H1 (cell line): ENCODE data around the gene FBXO5. TPM values are rescaled to one million over a fixed set of nuclear protein-coding genes. Genes with fewer than 3 reads are reported as not detected.

ENCODE experiments used
- CTCF ChIA-PET: fragments of 300-600 bp; sonication (Branson Sonifier 250); formaldehyde crosslinking; loops from one replicate; lab custom pipeline; 2021; ENCODE audit not compliant: partially characterized antibody; lab: Charles Lee
- POLR2A ChIA-PET: fragments of 300-600 bp; sonication (Branson Sonifier 250); formaldehyde crosslinking; loops from one replicate; lab custom pipeline; 2021; ENCODE audit warnings: inconsistent platforms; ENCODE audit not compliant: partially characterized antibody; lab: Charles Lee
- DNase-seq, 2 experiments: peaks; one replicate each; pipeline versions ENCODE4 v3.0.0 to v3.0.0-alpha.2; 2010 to 2022; ENCODE audit warnings: low spot score in 2 of 2, low read depth in 1 of 2, mixed read lengths in 1 of 2
- FAIRE-seq: peaks from 2 replicates; lab custom pipeline; 2011; peaks lifted over from hg19 to GRCh38; lab: Jason Lieb, UNC
- H2AFZ ChIP-seq: 2 replicates; pipeline ENCODE4 v1.8.1; 2012; ENCODE audit warnings: low read length, inconsistent platforms
- H2AK5ac ChIP-seq: 2 replicates; pipeline ENCODE4 v1.6.1; 2013; ENCODE audit warnings: low read depth, low read length
- H2BK120ac ChIP-seq: replicated peaks from 2 replicates; pipeline ENCODE3; 2013; ENCODE audit warnings: low read depth, low read length, inconsistent platforms
- H2BK12ac ChIP-seq: 2 replicates; pipeline ENCODE4 v1.6.1; 2013; ENCODE audit warnings: low read depth, low read length
- H2BK15ac ChIP-seq: 2 replicates; pipeline ENCODE4 v1.6.1; 2013; ENCODE audit warnings: low read length
- H2BK20ac ChIP-seq: 2 replicates; pipeline ENCODE4 v1.6.1; 2013; ENCODE audit warnings: low read length
- H2BK5ac ChIP-seq: 2 replicates; pipeline ENCODE4 v1.6.1; 2013; ENCODE audit warnings: low read depth, low read length
- H3K14ac ChIP-seq: 2 replicates; pipeline ENCODE4 v1.6.1; 2013; ENCODE audit warnings: inconsistent platforms; ENCODE audit not compliant: insufficient read length
- H3K18ac ChIP-seq: 2 replicates; pipeline ENCODE4 v1.6.1; 2013; ENCODE audit warnings: low read length; ENCODE audit errors: extremely low read depth
- H3K23ac ChIP-seq: 2 replicates; pipeline ENCODE4 v1.6.1; 2013; ENCODE audit warnings: inconsistent platforms; ENCODE audit not compliant: insufficient read length
- H3K23me2 ChIP-seq: 2 replicates; pipeline ENCODE4 v1.6.1; 2013; ENCODE audit warnings: low read depth, low read length
- H3K27ac ChIP-seq: 2 replicates; pipeline ENCODE4 v1.6.1; 2011; ENCODE audit warnings: low read depth, low read length, inconsistent platforms
- H3K27me3 ChIP-seq, 4 experiments: replicated peaks in 1 of 4; 1 replicate in 1 of 4; 2 replicates in 3 of 4; pipeline versions ENCODE4 v1.6.1 to v1.8.1; 2011 to 2013; ENCODE audit warnings: low read length in 3 of 4, mild to moderate bottlenecking in 3 of 4, inconsistent platforms in 2 of 4, mixed read lengths in 2 of 4, moderate library complexity in 1 of 4; ENCODE audit not compliant: control insufficient read depth in 3 of 4, insufficient read depth in 3 of 4; ENCODE audit errors: extremely low read depth in 1 of 4
- H3K36me3 ChIP-seq, 4 experiments: 2 replicates each; pipeline versions ENCODE4 v1.6.1 to v1.8.1; 2011 to 2013; ENCODE audit warnings: mild to moderate bottlenecking in 4 of 4, low read length in 3 of 4, moderate library complexity in 2 of 4, control low read depth in 1 of 4, inconsistent platforms in 1 of 4; ENCODE audit not compliant: insufficient read depth in 4 of 4, control insufficient read depth in 2 of 4
- H3K4ac ChIP-seq: replicated peaks from 2 replicates; pipeline ENCODE3; 2013; ENCODE audit warnings: low read length, low read depth, mixed read lengths, inconsistent platforms; ENCODE audit not compliant: insufficient read length
- H3K4me1 ChIP-seq, 4 experiments: replicated peaks in 1 of 4; 1 replicate in 1 of 4; 2 replicates in 3 of 4; pipeline versions ENCODE4 v1.6.1 to v1.8.1; 2011 to 2013; ENCODE audit warnings: low read length in 3 of 4, inconsistent platforms in 2 of 4, mixed read lengths in 1 of 4; ENCODE audit not compliant: insufficient read depth in 4 of 4, control insufficient read depth in 3 of 4
- H3K4me2 ChIP-seq, 2 experiments: 2 replicates each; pipeline versions ENCODE4 v1.6.1 to v1.8.1; 2011 to 2013; ENCODE audit warnings: low read depth in 2 of 2, low read length in 2 of 2, control low read depth in 1 of 2, inconsistent platforms in 1 of 2, mild to moderate bottlenecking in 1 of 2; ENCODE audit not compliant: insufficient read depth in 1 of 2
- H3K4me3 ChIP-seq, 4 experiments: fragments of 200-600, 300-600 bp in 1 of 4; sonication (generic), shearing (Covaris generic), sonication (Bioruptor Twin) in 1 of 4; 2 replicates each; pipeline versions ENCODE4 v1.5.1 to v1.8.1; 2011 to 2016; ENCODE audit warnings: low read length in 4 of 4, low read depth in 3 of 4, control low read depth in 2 of 4, inconsistent platforms in 2 of 4, mild to moderate bottlenecking in 2 of 4, mixed read lengths in 1 of 4, moderate library complexity in 1 of 4; ENCODE audit not compliant: insufficient read depth in 2 of 4; ENCODE audit errors: extremely low read depth in 1 of 4
- H3K56ac ChIP-seq: replicated peaks from 2 replicates; pipeline ENCODE3; 2013; ENCODE audit warnings: low read depth, mild to moderate bottlenecking, mixed read lengths, low read length, inconsistent platforms; ENCODE audit not compliant: insufficient read length
- H3K79me1 ChIP-seq: 2 replicates; pipeline ENCODE4 v1.6.1; 2013; ENCODE audit warnings: low read depth, low read length, control low read depth
- H3K79me2 ChIP-seq, 2 experiments: 2 replicates each; pipeline versions ENCODE4 v1.6.1 to v1.8.1; 2012 to 2013; ENCODE audit warnings: low read length in 2 of 2, mild to moderate bottlenecking in 2 of 2, inconsistent platforms in 1 of 2; ENCODE audit not compliant: insufficient read depth in 2 of 2, control insufficient read depth in 1 of 2
- H3K9ac ChIP-seq, 4 experiments: replicated peaks in 1 of 4; 1 replicate in 1 of 4; 2 replicates in 3 of 4; pipeline versions ENCODE4 v1.6.1 to v1.8.1; 2011 to 2013; ENCODE audit warnings: low read depth in 3 of 4, low read length in 3 of 4, control low read depth in 2 of 4, mild to moderate bottlenecking in 2 of 4, moderate library complexity in 2 of 4, inconsistent platforms in 1 of 4; ENCODE audit errors: extremely low read depth in 1 of 4
- H3K9me3 ChIP-seq, 2 experiments: 2 replicates each; pipeline versions ENCODE4 v1.6.1 to v1.8.1; 2012 to 2013; ENCODE audit warnings: mild to moderate bottlenecking in 2 of 2, moderate library complexity in 2 of 2, control low read depth in 1 of 2, inconsistent platforms in 1 of 2, low read depth in 1 of 2, low read length in 1 of 2, mixed read lengths in 1 of 2; ENCODE audit not compliant: insufficient read depth in 2 of 2
- H4K20me1 ChIP-seq, 2 experiments: replicated peaks in 1 of 2; 2 replicates each; pipeline versions ENCODE3 to v1.8.1; 2011 to 2013; ENCODE audit warnings: inconsistent platforms in 2 of 2, low read length in 2 of 2, mild to moderate bottlenecking in 1 of 2; ENCODE audit not compliant: insufficient read depth in 2 of 2, control insufficient read depth in 1 of 2
- H4K5ac ChIP-seq: 2 replicates; pipeline ENCODE4 v1.6.1; 2013; ENCODE audit warnings: low read length, low read depth, mixed read lengths, inconsistent platforms; ENCODE audit not compliant: insufficient read length
- H4K8ac ChIP-seq: 2 replicates; pipeline ENCODE4 v1.8.0; 2013; ENCODE audit warnings: mild to moderate bottlenecking, moderate library complexity, low read length, inconsistent platforms; ENCODE audit not compliant: insufficient read depth; ENCODE audit errors: extremely low read depth
- H4K91ac ChIP-seq: replicated peaks from 2 replicates; pipeline ENCODE3; 2013; ENCODE audit warnings: low read length, mixed read lengths, inconsistent platforms; ENCODE audit not compliant: insufficient read length
- ASH2L ChIP-seq: fragments of 200-600, 300-600 bp; sonication (generic); IDR thresholded peaks from one replicate; pipeline ENCODE4 v1.7.1; 2017; ENCODE audit warnings: low read length
- ATF2 ChIP-seq: IDR thresholded peaks from 2 replicates; pipeline ENCODE4 v1.6.1; 2012; ENCODE audit warnings: low read length, inconsistent platforms
- ATF3 ChIP-seq: IDR thresholded peaks from 2 replicates; pipeline ENCODE4 v1.6.1; 2011; ENCODE audit warnings: low read depth, mild to moderate bottlenecking, low read length; ENCODE audit not compliant: insufficient read depth
- BRCA1 ChIP-seq: IDR thresholded peaks from 2 replicates; pipeline ENCODE4 v1.6.1; 2012; ENCODE audit warnings: low read depth, low read length, improper control_type of control experiment
- GABPA ChIP-seq: IDR thresholded peaks from 2 replicates; pipeline ENCODE4 v1.6.1; 2011; ENCODE audit warnings: mild to moderate bottlenecking, low read length, moderate library complexity, borderline replicate concordance; ENCODE audit not compliant: insufficient read depth
- GTF2F1 ChIP-seq: IDR thresholded peaks from 2 replicates; pipeline ENCODE4 v1.6.1; 2012; ENCODE audit warnings: low read depth, low read length, improper control_type of control experiment, borderline replicate concordance
- HDAC6 ChIP-seq: IDR thresholded peaks from one replicate; pipeline ENCODE4 v1.7.1; 2012; ENCODE audit warnings: low read depth, mild to moderate bottlenecking, inconsistent platforms, low read length, moderate library complexity
- JUN ChIP-seq: IDR thresholded peaks from 2 replicates; pipeline ENCODE4 v1.6.1; 2011; ENCODE audit warnings: low read depth, mild to moderate bottlenecking, improper control_type of control experiment, low read length
- KDM4A ChIP-seq: IDR thresholded peaks from one replicate; pipeline ENCODE4 v1.7.1; 2012; ENCODE audit warnings: low read depth, mild to moderate bottlenecking, moderate library complexity, low read length, inconsistent platforms; ENCODE audit not compliant: severe bottlenecking
- KDM5A ChIP-seq: fragments of 200-600 bp; IDR thresholded peaks from 2 replicates; pipeline ENCODE4 v1.7.1; 2012; ENCODE audit warnings: mild to moderate bottlenecking, low read length, inconsistent platforms, mixed read lengths
- MAX ChIP-seq: IDR thresholded peaks from 2 replicates; pipeline ENCODE4 v1.6.1; 2012; ENCODE audit warnings: inconsistent platforms
- RNF2 ChIP-seq: fragments of 200-900, 300-1000 bp; sonication (generic); IDR thresholded peaks from 2 replicates; pipeline ENCODE4 v1.7.1; 2016; ENCODE audit warnings: borderline replicate concordance, low read depth, mild to moderate bottlenecking, antibody characterized with exemption, low read length; ENCODE audit not compliant: poor library complexity, severe bottlenecking; ENCODE audit errors: missing control alignments
- SP4 ChIP-seq: IDR thresholded peaks from 2 replicates; pipeline ENCODE4 v1.6.1; 2012; ENCODE audit warnings: low read length, inconsistent platforms
- polyA plus RNA-seq, 7 experiments: library from polyadenylated mRNA; depleted of rRNA in 3 of 7; stranded (reverse) in 5 of 7; unstranded in 2 of 7; fragments of >200 nt in 5 of 7; fragments of 200-250 nt in 2 of 7; gene quantifications; 1 replicate in 5 of 7; 2 replicates in 1 of 7; 4 replicates in 1 of 7; pipeline versions ENCODE4 v1.2.1 to v1.2.3, GENCODE V29; 2011 to 2013; ENCODE audit warnings: missing spikeins in 2 of 7, mixed read lengths in 2 of 7
- total RNA-seq: library from RNA; stranded (reverse); fragmentation: NEBNext Ultra II Directional; extraction: Animal tissue kit (Norgen Biotek cat#: 25700); gene quantifications from 2 replicates; pipeline ENCODE4 v1.2.1, GENCODE V29; 2021

The FBXO5 gene
- total and polyA plus RNA-seq, 2 of the 8 experiments (the other 6 are each of a cell fraction or from before 2014, with no cell fraction given) = 13.7 to 55.1 TPM

- peaks cover 0 to 80% of the 10 kb centered on the region in 2 experiments; a peak in 3 of 4 replicates for H3K79me2 ChIP-seq
- H2BK15ac ChIP-seq = no peak overlapping the region
- no peak overlapping the region for H3K9ac ChIP-seq
- H3K36me3 ChIP-seq = peaks cover 0 to 68% (median 22%) of the 10 kb centered on the region in 4 experiments; a peak in 6 of 8 replicates
- DNase-seq (no peak), FAIRE-seq (no peak)
- no peak overlapping the region for H3K18ac ChIP-seq
- POLR2A ChIA-PET = no interaction called here
- H4K5ac ChIP-seq = no peak overlapping the region
- no peaks in the 10 kb centered on the region for H3K4me1 ChIP-seq
- H3K27me3 ChIP-seq = no peaks in the 10 kb centered on the region
- no peak overlapping the region for H2AFZ ChIP-seq
- CTCF ChIA-PET = no interaction called here
- H2BK5ac ChIP-seq = no peak overlapping the region
- H3K4ac ChIP-seq = no peak overlapping the region
- H2BK120ac ChIP-seq = no peak overlapping the region
- H3K4me3 ChIP-seq = no peak overlapping the region
- H3K27ac ChIP-seq = no peak overlapping the region
- no peak overlapping the region for H2BK12ac ChIP-seq
- no peak overlapping the region for H3K14ac ChIP-seq
- H3K23ac ChIP-seq = no peak overlapping the region
- H3K56ac ChIP-seq = no peak overlapping the region
- H3K79me1 ChIP-seq = peaks cover 2% of the 10 kb centered on the region; the same call in 1 of the 2 replicates
- H3K9me3 ChIP-seq = no peaks in the 10 kb centered on the region
- H2AK5ac ChIP-seq = no peak overlapping the region
- peaks cover 2 to 3% of the 10 kb centered on the region in 2 experiments for H4K20me1 ChIP-seq
- H4K91ac ChIP-seq = no peak overlapping the region
- no peaks in the 10 kb centered on the region for H3K23me2 ChIP-seq
- H3K4me2 ChIP-seq = no peak overlapping the region
- H4K8ac ChIP-seq = no peak overlapping the region
- H2BK20ac ChIP-seq = no peak overlapping the region
- TF ChIP-seq GABPA (no peak), GTF2F1 (no peak), ATF3 (no peak), RNF2 (no peak), BRCA1 (no peak), HDAC6 (no peak), JUN (no peak), KDM5A (no peak), ASH2L (no peak), ATF2 (no peak), MAX (no peak), SP4 (no peak), KDM4A (no peak)
These were observed 11.0 kb upstream of the FBXO5 start for GRCh38 chr6:152993847-152994246.
